Kidney (tissue), 14 donors: ENCODE results near the gene TAF5L. TPM values are rescaled to one million over a fixed set of nuclear protein-coding genes. Genes with fewer than 3 reads are reported as not detected.

Experiments used
- DNase-seq, 5 donors: peaks; one replicate each; pipeline ENCODE4 v3.0.0-alpha.2; 2013 to 2020
- FAIRE-seq: peaks from 2 replicates; lab custom pipeline; 2012; peaks lifted over from hg19 to GRCh38; lab: Jason Lieb, UNC
- H3K27ac ChIP-seq, 2 donors: one replicate each; pipeline ENCODE4 v1.7.0; 2013; ENCODE audit warnings: low read depth in 2 of 2, low read length in 2 of 2, inconsistent platforms in 1 of 2
- H3K27me3 ChIP-seq: one replicate; pipeline ENCODE4 v1.7.1; 2013; ENCODE audit warnings: low read length, inconsistent platforms; ENCODE audit not compliant: control insufficient read depth, insufficient read depth
- H3K36me3 ChIP-seq, 3 donors: one replicate each; pipeline versions ENCODE4 v1.7.0 to v1.7.1; 2013; ENCODE audit warnings: low read length in 3 of 3, control low read depth in 1 of 3, inconsistent platforms in 1 of 3; ENCODE audit not compliant: insufficient read depth in 3 of 3, control insufficient read depth in 2 of 3
- H3K4me1 ChIP-seq, 3 donors: one replicate each; pipeline versions ENCODE4 v1.7.0 to v1.7.1; 2013; ENCODE audit warnings: low read length in 3 of 3, inconsistent platforms in 1 of 3, low read depth in 1 of 3; ENCODE audit not compliant: control insufficient read depth in 2 of 3, insufficient read depth in 2 of 3
- H3K4me3 ChIP-seq, 3 donors: one replicate each; pipeline versions ENCODE4 v1.7.0 to v1.8.1; 2013; ENCODE audit warnings: low read length in 3 of 3, control low read depth in 1 of 3, inconsistent platforms in 1 of 3
- H3K9ac ChIP-seq, 3 donors: one replicate each; pipeline versions ENCODE4 v1.7.0 to v1.7.1; 2013; ENCODE audit warnings: low read length in 3 of 3, control low read depth in 1 of 3, inconsistent platforms in 1 of 3
- H3K9me3 ChIP-seq, 3 donors: one replicate each; pipeline versions ENCODE4 v1.7.0 to v1.7.1; 2013; ENCODE audit warnings: low read length in 3 of 3, control low read depth in 1 of 3, inconsistent platforms in 1 of 3; ENCODE audit not compliant: control insufficient read depth in 2 of 3, insufficient read depth in 1 of 3
- CTCF ChIP-seq: IDR thresholded peaks from 3 replicates; pipeline ENCODE4 v1.5.1; 2012; ENCODE audit warnings: mild to moderate bottlenecking, moderate library complexity, borderline replicate concordance; ENCODE audit not compliant: insufficient read depth; ENCODE audit errors: extremely low read depth
- intact Hi-C: fragments of 100-400 bp; cut with DNase I; formaldehyde crosslinking; loops from one replicate; pipeline ENCODE4 v1.11.1; 2022
- polyA plus RNA-seq: library from polyadenylated mRNA; stranded (reverse); fragments of 350-450 nt; fragmentation: Illumina TruSeq; extraction: RNeasy Lipid Tissue Mini Kit (QIAGEN cat#74804); gene quantifications from one replicate; pipeline ENCODE4 v1.2.3, GENCODE V29; 2014; ENCODE audit warnings: low read depth, low replicate concordance; ENCODE audit not compliant: insufficient read depth
- total RNA-seq: library from RNA; stranded (reverse); fragmentation: NEBNext Ultra II Directional; extraction: Animal tissue kit (Norgen Biotek cat#: 25700); gene quantifications from one replicate; pipeline ENCODE4 v1.2.1, GENCODE V29; 2021
- donor health status: control.
- donor health status: control.
- donor health status: control.
- donor health status: control.
- donor health status: control.
- donor health status: DM: yes; HTN: yes; CAD: no.
- donor health status: Normal renal cell carcinoma (clear cell type).

TAF5L gene
- total and polyA plus RNA-seq, 2 donors from 2014 or later: 7.1 to 19.6 TPM

- no peak overlapping the region for H3K9ac ChIP-seq
- no peak overlapping the region for H3K4me3 ChIP-seq
- no peak for DNase-seq
- no peak for FAIRE-seq
- no peaks in the 10 kb centered on the region for H3K9me3 ChIP-seq
- H3K4me1 ChIP-seq: peaks cover 0 to 2% (median 0%) of the 10 kb centered on the region in 3 donors
- intact Hi-C loops: no loop called here
- TF ChIP-seq CTCF: no peak
- no peak overlapping the region for H3K27ac ChIP-seq
- H3K27me3 ChIP-seq: no peaks in the 10 kb centered on the region
- peaks cover 0 to 8% (median 5%) of the 10 kb centered on the region in 3 donors for H3K36me3 ChIP-seq
Observed at GRCh38 chr1:229550812-229551567, 74.9 kb downstream of the TAF5L start.

- Histone ChIP-seq H3K4me1 (no peaks in the 10 kb centered on the region), H3K36me3 (peaks cover 0 to 11% (median 6%) of the 10 kb centered on the region in 3 donors), H3K9me3 (no peaks in the 10 kb centered on the region), H3K27me3 (no peaks in the 10 kb centered on the region), H3K9ac (no peak overlapping the region), H3K4me3 (no peak overlapping the region), H3K27ac (no peak overlapping the region)
- FAIRE-seq (no peak), DNase-seq (no peak)
- no peak for TF ChIP-seq CTCF
- intact Hi-C loops: no loop called here
Observed at GRCh38 chr1:229547542-229547941, 78.4 kb downstream of the TAF5L start.

GRCh38 chr1:229544587-229544986 is 81.3 kb downstream of the TAF5L start:
- H3K36me3 ChIP-seq: peaks cover 0 to 23% (median 16%) of the 10 kb centered on the region in 3 donors
- H3K9ac ChIP-seq: no peak overlapping the region
- intact Hi-C loops: no loop called here
- H3K27ac ChIP-seq: no peak overlapping the region
- H3K4me3 ChIP-seq: no peak overlapping the region
- no peak for FAIRE-seq
- DNase-seq: no peak
- no peaks in the 10 kb centered on the region for H3K4me1 ChIP-seq
- H3K9me3 ChIP-seq: no peaks in the 10 kb centered on the region
- H3K27me3 ChIP-seq: no peaks in the 10 kb centered on the region
- TF ChIP-seq CTCF: no peak

Other genes starting within 250 kb of the TAF5L start
- not detected for gene ACTA1, start 192.0 kb downstream of the TAF5L start, total RNA-seq
- 1.2 TPM for gene ACTA1, start 192.0 kb downstream of the TAF5L start, polyA plus RNA-seq
- 35.0 TPM for gene NUP133, start 117.8 kb downstream of the TAF5L start, total RNA-seq
- gene NUP133, start 117.8 kb downstream of the TAF5L start, polyA plus RNA-seq: 15.9 TPM
- gene ABCB10, start 67.4 kb downstream of the TAF5L start, total RNA-seq: 15.4 TPM
- 4.5 TPM for gene ABCB10, start 67.4 kb downstream of the TAF5L start, polyA plus RNA-seq
- gene URB2, start 125 bp upstream of the TAF5L start, total RNA-seq: 8.3 TPM
- gene URB2, start 125 bp upstream of the TAF5L start, polyA plus RNA-seq: 1.4 TPM